Adrenal gland (tissue), 5 donors: Measurements from ENCODE around the gene ITIH3.

ENCODE experiments used
- POLR2A ChIP-seq, 2 donors: fragments of 450-650 bp; IDR thresholded peaks; one replicate each; pipeline ENCODE4 v1.6.1; 2017; ENCODE audit warnings: antibody characterized with exemption in 2 of 2, mild to moderate bottlenecking in 2 of 2, moderate library complexity in 1 of 2
- TF ChIP-seq, protein P1 (sequence below), 6 experiments: fragments of 450-650 bp in 4 of 6; fragments of 200-600 bp in 2 of 6; sonication (generic) in 1 of 6; IDR thresholded peaks; 1 replicate in 5 of 6; 2 replicates in 1 of 6; pipeline versions ENCODE4 v1.5.1 to v1.8.0; 2016 to 2021; ENCODE audit warnings: antibody characterized with exemption in 6 of 6, mild to moderate bottlenecking in 2 of 6, moderate library complexity in 1 of 6
- donor health status: DM: no; HTN: no; CAD: no.

DNA sequence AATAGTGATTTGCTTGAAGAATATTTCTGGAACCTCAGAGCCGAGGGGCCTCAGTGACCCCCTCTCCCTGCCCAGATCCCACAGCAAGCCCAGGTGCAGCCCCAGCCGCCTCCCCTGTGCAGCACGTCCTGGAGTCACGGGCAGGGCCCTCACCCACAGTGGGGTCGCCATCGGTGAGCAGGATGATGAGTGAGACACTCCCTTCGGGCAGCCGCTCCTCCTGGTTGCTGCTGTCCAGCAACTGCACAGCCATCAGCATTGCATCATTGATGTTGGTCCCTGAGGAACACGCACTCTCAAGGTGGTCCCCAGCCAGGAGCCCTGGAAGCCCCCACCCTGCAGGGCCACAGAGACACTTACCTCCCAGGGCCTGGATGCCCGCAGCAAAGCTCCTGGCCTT lies 29.4 kb downstream of the ITIH3 start:
- TF ChIP-seq, protein P1, sequence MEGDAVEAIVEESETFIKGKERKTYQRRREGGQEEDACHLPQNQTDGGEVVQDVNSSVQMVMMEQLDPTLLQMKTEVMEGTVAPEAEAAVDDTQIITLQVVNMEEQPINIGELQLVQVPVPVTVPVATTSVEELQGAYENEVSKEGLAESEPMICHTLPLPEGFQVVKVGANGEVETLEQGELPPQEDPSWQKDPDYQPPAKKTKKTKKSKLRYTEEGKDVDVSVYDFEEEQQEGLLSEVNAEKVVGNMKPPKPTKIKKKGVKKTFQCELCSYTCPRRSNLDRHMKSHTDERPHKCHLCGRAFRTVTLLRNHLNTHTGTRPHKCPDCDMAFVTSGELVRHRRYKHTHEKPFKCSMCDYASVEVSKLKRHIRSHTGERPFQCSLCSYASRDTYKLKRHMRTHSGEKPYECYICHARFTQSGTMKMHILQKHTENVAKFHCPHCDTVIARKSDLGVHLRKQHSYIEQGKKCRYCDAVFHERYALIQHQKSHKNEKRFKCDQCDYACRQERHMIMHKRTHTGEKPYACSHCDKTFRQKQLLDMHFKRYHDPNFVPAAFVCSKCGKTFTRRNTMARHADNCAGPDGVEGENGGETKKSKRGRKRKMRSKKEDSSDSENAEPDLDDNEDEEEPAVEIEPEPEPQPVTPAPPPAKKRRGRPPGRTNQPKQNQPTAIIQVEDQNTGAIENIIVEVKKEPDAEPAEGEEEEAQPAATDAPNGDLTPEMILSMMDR (IDR thresholded peaks at IDR 0.05): no peak
- no peak for TF ChIP-seq POLR2A (IDR thresholded peaks at IDR 0.05)
